ENCODE measurements around the gene LARP1B. TPM values are rescaled to one million over a fixed set of nuclear protein-coding genes. Genes with fewer than 3 reads are reported as not detected.

Gene LARP1B
- total RNA-seq, 1 experiment from 2014 or later: 42.9 TPM

DNA sequence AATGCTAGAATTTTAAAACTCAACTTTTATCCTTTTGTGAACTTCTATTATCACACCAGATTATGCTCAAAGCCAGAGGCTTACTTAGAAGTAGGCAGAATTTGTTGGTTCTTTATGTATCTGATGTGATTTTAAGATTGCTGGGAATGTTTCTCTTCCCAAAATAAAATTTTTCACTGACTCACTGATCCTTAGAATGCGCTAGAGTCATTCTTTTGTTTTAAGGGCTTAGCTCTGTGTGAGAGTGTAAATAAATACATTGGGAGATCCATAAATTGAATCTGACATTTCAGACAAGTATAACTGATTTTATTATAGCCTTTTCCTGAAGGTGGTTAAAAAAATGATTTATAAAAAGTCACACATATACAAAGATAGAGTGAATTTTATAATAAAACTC is 101.3 kb downstream of the LARP1B start:
- Histone ChIP-seq H3K27ac (ENCODE audit: insufficient read length, low read depth, low read length) (no peak overlapping the region), H2BK5ac (ENCODE audit: insufficient read length, low read length) (no peak overlapping the region), H3K4me2 (ENCODE audit: insufficient read depth, insufficient read length, low read length) (no peak overlapping the region), H2BK15ac (ENCODE audit: low read depth, low read length) (no peak overlapping the region), H3K23ac (ENCODE audit: insufficient read length, low read depth, low read length) (no peak overlapping the region), H2BK20ac (ENCODE audit: low read depth, low read length, poor library complexity, severe bottlenecking) (no peak overlapping the region), H3K56ac (ENCODE audit: insufficient read length, low read depth, low read length) (no peak overlapping the region), H3K4ac (ENCODE audit: low read depth, low read length) (no peak overlapping the region), H3K9me3 (ENCODE audit: control insufficient read depth, low read depth, low read length) (no peaks in the 10 kb centered on the region), H4K8ac (replicated peaks; ENCODE audit: insufficient read length, low read depth, low read length) (no peak overlapping the region), H4K20me1 (ENCODE audit: control insufficient read depth, insufficient read depth, insufficient read length) (no peaks in the 10 kb centered on the region), H3K79me2 (ENCODE audit: insufficient read depth, low read length) (no peaks in the 10 kb centered on the region), H2BK120ac (ENCODE audit: low read depth, low read length, poor library complexity, severe bottlenecking) (no peak overlapping the region), H3K14ac (ENCODE audit: insufficient read depth, low read length) (no peak overlapping the region), H3K4me1 (ENCODE audit: insufficient read depth, low read length) (peaks cover 4% of the 10 kb centered on the region; the same call in 1 of the 2 replicates), H3K9ac (ENCODE audit: extremely low read depth, insufficient read length, low read length) (no peak overlapping the region), H4K91ac (ENCODE audit: insufficient read length, low read depth, low read length) (no peak overlapping the region), H3K27me3 (ENCODE audit: insufficient read depth, low read length) (no peaks in the 10 kb centered on the region), H2AFZ (ENCODE audit: low read length) (no peak overlapping the region), H3K23me2 (ENCODE audit: insufficient read length, low read depth, low read length, poor library complexity, severe bottlenecking) (no peaks in the 10 kb centered on the region), H3T11ph (ENCODE audit: low read length) (no peak overlapping the region), H2BK12ac (ENCODE audit: insufficient read length, low read depth, low read length) (no peak overlapping the region), H3K18ac (ENCODE audit: insufficient read length, low read depth, low read length) (no peak overlapping the region), H3K79me1 (ENCODE audit: insufficient read depth, low read depth, low read length, poor library complexity, severe bottlenecking) (no peaks in the 10 kb centered on the region), H4K5ac (ENCODE audit: insufficient read length, low read depth, low read length) (no peak overlapping the region), H2AK5ac (ENCODE audit: insufficient read length, low read length) (no peak overlapping the region)
- peaks cover 0 to 3% (median 0%) of the 10 kb centered on the region in 3 experiments; a peak in 2 of 7 replicates for H3K36me3 Mint-ChIP-seq (ENCODE audit: insufficient read depth in 1 of 3, low read depth in 3 of 3)
- DNase-seq: no peak
- no peak overlapping the region for H3K4me3 Mint-ChIP-seq
- no peaks in the 10 kb centered on the region for H3K9me3 Mint-ChIP-seq
- H3K27me3 Mint-ChIP-seq (ENCODE audit: low read depth): no peaks in the 10 kb centered on the region
- H3K4me1 Mint-ChIP-seq: peaks cover 23 to 28% of the 10 kb centered on the region in 2 experiments
- TF ChIP-seq, protein P1, sequence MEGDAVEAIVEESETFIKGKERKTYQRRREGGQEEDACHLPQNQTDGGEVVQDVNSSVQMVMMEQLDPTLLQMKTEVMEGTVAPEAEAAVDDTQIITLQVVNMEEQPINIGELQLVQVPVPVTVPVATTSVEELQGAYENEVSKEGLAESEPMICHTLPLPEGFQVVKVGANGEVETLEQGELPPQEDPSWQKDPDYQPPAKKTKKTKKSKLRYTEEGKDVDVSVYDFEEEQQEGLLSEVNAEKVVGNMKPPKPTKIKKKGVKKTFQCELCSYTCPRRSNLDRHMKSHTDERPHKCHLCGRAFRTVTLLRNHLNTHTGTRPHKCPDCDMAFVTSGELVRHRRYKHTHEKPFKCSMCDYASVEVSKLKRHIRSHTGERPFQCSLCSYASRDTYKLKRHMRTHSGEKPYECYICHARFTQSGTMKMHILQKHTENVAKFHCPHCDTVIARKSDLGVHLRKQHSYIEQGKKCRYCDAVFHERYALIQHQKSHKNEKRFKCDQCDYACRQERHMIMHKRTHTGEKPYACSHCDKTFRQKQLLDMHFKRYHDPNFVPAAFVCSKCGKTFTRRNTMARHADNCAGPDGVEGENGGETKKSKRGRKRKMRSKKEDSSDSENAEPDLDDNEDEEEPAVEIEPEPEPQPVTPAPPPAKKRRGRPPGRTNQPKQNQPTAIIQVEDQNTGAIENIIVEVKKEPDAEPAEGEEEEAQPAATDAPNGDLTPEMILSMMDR (conservative IDR thresholded peaks at IDR 0.05): no peak
- H3K27ac Mint-ChIP-seq: peak overlapping the region in 2 of 3 experiments; percentile 58 to 92; a peak in 5 of 7 replicates
- no CpG with 5 or more reads among the region's 1 CpG for WGBS (ENCODE audit: extremely low coverage, insufficient read length, low lambda C conversion rate)

Data from H9 (cell line).